IgD-negative memory B cell (primary cell): Measurements from ENCODE around the gene JPT1. TPM values are rescaled to one million over a fixed set of nuclear protein-coding genes. Genes with fewer than 3 reads are reported as not detected.

ENCODE experiments used
- H3K27ac Mint-ChIP-seq, 3 donors: one replicate each; pipeline ENCODE4 v1.8.0; 2020 to 2022; ENCODE audit warnings: mild to moderate bottlenecking in 3 of 3, mixed read lengths in 3 of 3, moderate library complexity in 1 of 3
- H3K27me3 Mint-ChIP-seq: one replicate; pipeline ENCODE4 v1.8.0; 2021; ENCODE audit warnings: mixed read lengths
- H3K36me3 Mint-ChIP-seq: one replicate; pipeline ENCODE4 v1.8.0; 2020; ENCODE audit warnings: mild to moderate bottlenecking, mixed read lengths
- H3K4me1 Mint-ChIP-seq, 3 donors: one replicate each; pipeline ENCODE4 v1.8.0; 2020 to 2022; ENCODE audit warnings: mixed read lengths in 3 of 3, mild to moderate bottlenecking in 1 of 3
- H3K4me3 Mint-ChIP-seq, 4 donors: one replicate each; pipeline ENCODE4 v1.8.0; 2020 to 2022; ENCODE audit warnings: mild to moderate bottlenecking in 4 of 4, mixed read lengths in 4 of 4, moderate library complexity in 3 of 4
- H3K9me3 Mint-ChIP-seq, 3 donors: one replicate each; pipeline ENCODE4 v1.8.0; 2020 to 2021; ENCODE audit warnings: mixed read lengths in 3 of 3, mild to moderate bottlenecking in 1 of 3
- polyA plus RNA-seq: library from polyadenylated mRNA; unstranded; fragments of 300-500 nt; fragmentation: Illumina TruSeq; gene quantifications from one replicate; pipeline ENCODE4 v1.2.3, GENCODE V29; 2021

Gene JPT1
- polyA plus RNA-seq, 1 donor from 2014 or later, result 150 TPM

GRCh38 chr17:75093548-75094158 lies 60.7 kb downstream of the JPT1 start:
- H3K4me1 Mint-ChIP-seq, result peaks cover 0 to 5% (median 5%) of the 10 kb centered on the region in 3 donors
- H3K27me3 Mint-ChIP-seq, result no peaks in the 10 kb centered on the region
- H3K4me3 Mint-ChIP-seq, result no peak overlapping the region
- H3K27ac Mint-ChIP-seq, result no peak overlapping the region
- no peaks in the 10 kb centered on the region for H3K9me3 Mint-ChIP-seq
- no peaks in the 10 kb centered on the region for H3K36me3 Mint-ChIP-seq

- peak overlapping the region in 1 of 4 donors; percentile 6 for H3K4me3 Mint-ChIP-seq
- no peaks in the 10 kb centered on the region for H3K27me3 Mint-ChIP-seq
- no peak overlapping the region for H3K27ac Mint-ChIP-seq
- H3K36me3 Mint-ChIP-seq, result no peaks in the 10 kb centered on the region
- H3K4me1 Mint-ChIP-seq, result peaks cover 0 to 9% (median 5%) of the 10 kb centered on the region in 3 donors
- H3K9me3 Mint-ChIP-seq, result no peaks in the 10 kb centered on the region
Measured at GRCh38 chr17:75091855-75092327, 62.4 kb downstream of the JPT1 start.

GRCh38 chr17:75090871-75091854 lies 63.1 kb downstream of the JPT1 start:
- H3K4me3 Mint-ChIP-seq, result no peak overlapping the region
- H3K9me3 Mint-ChIP-seq, result no peaks in the 10 kb centered on the region
- no peak overlapping the region for H3K27ac Mint-ChIP-seq
- no peaks in the 10 kb centered on the region for H3K36me3 Mint-ChIP-seq
- H3K4me1 Mint-ChIP-seq, result peaks cover 0 to 11% (median 5%) of the 10 kb centered on the region in 3 donors
- H3K27me3 Mint-ChIP-seq, result no peaks in the 10 kb centered on the region

DNA sequence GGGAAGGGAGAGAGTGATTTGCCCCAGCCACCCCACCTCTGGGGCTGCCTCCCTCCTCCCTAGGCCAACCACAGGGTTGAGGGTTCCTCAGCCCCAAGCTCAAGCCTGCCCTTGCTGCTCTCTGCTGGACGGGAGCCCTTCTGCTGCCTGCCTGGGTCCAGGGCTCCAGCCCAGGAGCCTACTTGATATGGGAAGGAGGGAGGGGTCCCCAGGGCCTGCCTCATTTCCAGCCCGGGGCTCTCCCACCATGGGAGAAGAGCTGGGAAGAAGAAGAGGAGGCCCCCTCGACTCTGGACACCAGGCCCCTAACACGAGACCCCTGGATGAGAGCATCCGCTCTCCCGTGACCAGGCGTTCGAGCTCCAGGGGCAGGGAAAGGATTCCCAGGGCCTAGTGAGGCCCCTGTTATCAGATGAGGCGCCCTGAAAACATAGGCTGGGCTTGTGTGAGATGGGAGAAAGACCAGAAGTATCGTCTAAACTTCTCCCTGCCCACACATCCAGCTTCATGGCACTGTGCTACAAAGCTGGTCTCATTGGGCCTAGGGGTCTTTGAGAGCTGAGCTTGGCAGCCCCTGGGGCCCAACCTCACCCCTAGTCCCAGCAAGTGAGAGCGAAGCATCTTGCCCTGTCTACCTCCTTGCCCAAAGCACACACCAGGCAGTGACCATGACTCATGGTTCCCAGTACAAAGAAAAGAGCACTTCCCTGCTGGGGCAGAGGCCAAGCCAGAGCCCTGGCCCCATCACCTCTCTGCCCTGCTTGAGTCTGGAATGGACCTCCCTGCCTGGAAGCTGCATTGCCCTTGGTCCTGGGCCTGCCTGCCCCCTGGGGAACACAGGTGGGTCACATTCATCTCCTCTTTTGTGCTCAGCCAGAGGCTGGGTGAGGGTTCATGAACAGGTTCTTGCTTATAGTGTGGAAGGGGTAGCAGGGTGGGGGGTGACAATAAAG lies 65.6 kb downstream of the JPT1 start:
- no peaks in the 10 kb centered on the region for H3K9me3 Mint-ChIP-seq
- H3K27ac Mint-ChIP-seq, result peak overlapping the region in 2 of 3 donors; percentile 16 to 80
- no peaks in the 10 kb centered on the region for H3K27me3 Mint-ChIP-seq
- peak overlapping the region; percentile 60 to 93 (median 86) for H3K4me3 Mint-ChIP-seq
- H3K4me1 Mint-ChIP-seq, result peaks cover 0 to 11% (median 7%) of the 10 kb centered on the region in 3 donors
- no peaks in the 10 kb centered on the region for H3K36me3 Mint-ChIP-seq

- Mint-ChIP-seq H3K9me3 (no peaks in the 10 kb centered on the region), H3K36me3 (no peaks in the 10 kb centered on the region), H3K4me3 (peak within 1 kb of the TSS; percentile 64 to 93 (median 87)), H3K27ac (peak within 1 kb of the TSS in 2 of 3 donors; percentile 46 to 88), H3K4me1 (peaks cover 0 to 11% (median 7%) of the 10 kb centered on the region in 3 donors), H3K27me3 (no peaks in the 10 kb centered on the region)
Measured at GRCh38 chr17:75087558-75088453, 66.5 kb downstream of the JPT1 start, which contains the start of gene SLC16A5. Gene SLC16A5, plus strand, starts transcription at chr17:75087954. Its CDS starts 5,683 bp downstream, at chr17:75093637.

DNA sequence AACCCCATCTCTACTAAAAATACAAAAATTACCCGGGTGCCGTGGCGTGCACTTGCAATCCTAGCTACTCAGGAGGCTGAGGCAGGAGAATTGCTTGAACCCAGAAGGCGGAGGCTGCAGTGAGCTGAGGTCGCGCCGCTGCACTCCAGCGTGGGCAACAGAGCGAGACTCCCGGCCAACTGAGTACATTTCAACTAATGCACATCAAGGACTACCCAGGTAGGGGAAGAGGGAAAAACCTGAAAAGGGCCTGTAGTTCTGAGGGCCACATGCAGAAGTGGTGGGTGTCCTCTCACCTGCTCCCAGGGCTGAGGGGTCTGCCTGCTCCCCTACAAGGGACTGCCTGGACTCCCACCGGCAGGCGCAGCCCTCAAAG lies 67.1 kb downstream of the JPT1 start:
- peaks cover 4 to 9% (median 7%) of the 10 kb centered on the region in 3 donors for H3K4me1 Mint-ChIP-seq
- peak overlapping the region in 1 of 3 donors; percentile 88 for H3K27ac Mint-ChIP-seq
- peak overlapping the region; percentile 64 to 92 (median 84) for H3K4me3 Mint-ChIP-seq
- H3K9me3 Mint-ChIP-seq, result no peaks in the 10 kb centered on the region
- no peaks in the 10 kb centered on the region for H3K36me3 Mint-ChIP-seq
- peaks cover under 1% of the 10 kb centered on the region for H3K27me3 Mint-ChIP-seq

GRCh38 chr17:75086496-75087181 lies 67.7 kb downstream of the JPT1 start:
- Mint-ChIP-seq H3K27me3 (peaks cover 2% of the 10 kb centered on the region), H3K9me3 (no peaks in the 10 kb centered on the region), H3K4me3 (peak overlapping the region; percentile 3 to 90 (median 86)), H3K36me3 (no peaks in the 10 kb centered on the region), H3K4me1 (peaks cover 4 to 7% (median 6%) of the 10 kb centered on the region in 3 donors), H3K27ac (peak overlapping the region in 1 of 3 donors; percentile 88)

Other genes with a start within 250 kb of the JPT1 start
- not detected for gene USH1G, start 231.3 kb downstream of the JPT1 start, polyA plus RNA-seq
- gene OTOP2, start 230.2 kb downstream of the JPT1 start, polyA plus RNA-seq, result not detected
- gene OTOP3, start 218.6 kb downstream of the JPT1 start, polyA plus RNA-seq, result not detected
- 1.2 TPM for gene HID1, start 181.8 kb downstream of the JPT1 start, polyA plus RNA-seq
- gene CDR2L, start 166.9 kb downstream of the JPT1 start, polyA plus RNA-seq, result not detected
- 53.9 TPM for gene MRPL58, start 141.8 kb downstream of the JPT1 start, polyA plus RNA-seq
- 241 TPM for gene ATP5PD, start 107.5 kb downstream of the JPT1 start, polyA plus RNA-seq
- 5.7 TPM for gene KCTD2, start 107.3 kb downstream of the JPT1 start, polyA plus RNA-seq
- gene SLC16A5, start 66.6 kb downstream of the JPT1 start, polyA plus RNA-seq, result 3.0 TPM
- 4.5 TPM for gene ARMC7, start 44.5 kb downstream of the JPT1 start, polyA plus RNA-seq
- gene NT5C, start 22.8 kb downstream of the JPT1 start, polyA plus RNA-seq, result 150 TPM
- 391 TPM for gene SUMO2, start 28.4 kb upstream of the JPT1 start, polyA plus RNA-seq
- 32.3 TPM for gene NUP85, start 51.2 kb upstream of the JPT1 start, polyA plus RNA-seq
- 27.8 TPM for gene GGA3, start 107.1 kb upstream of the JPT1 start, polyA plus RNA-seq
- 101 TPM for gene MRPS7, start 107.4 kb upstream of the JPT1 start, polyA plus RNA-seq
- 103 TPM for gene MIF4GD, start 116.7 kb upstream of the JPT1 start, polyA plus RNA-seq
- gene SLC25A19, start 134.9 kb upstream of the JPT1 start, polyA plus RNA-seq, result 22.0 TPM